H1 (cell line): ENCODE measurements around the gene RBP3. TPM values are rescaled to one million over a fixed set of nuclear protein-coding genes. Genes with fewer than 3 reads are reported as not detected.

Source experiments
- CTCF ChIA-PET: fragments of 300-600 bp; sonication (Branson Sonifier 250); formaldehyde crosslinking; loops from one replicate; lab custom pipeline; 2021; ENCODE audit not compliant: partially characterized antibody; lab: Charles Lee
- POLR2A ChIA-PET: fragments of 300-600 bp; sonication (Branson Sonifier 250); formaldehyde crosslinking; loops from one replicate; lab custom pipeline; 2021; ENCODE audit warnings: inconsistent platforms; ENCODE audit not compliant: partially characterized antibody; lab: Charles Lee
- DNase-seq, 2 experiments: peaks; one replicate each; pipeline versions ENCODE4 v3.0.0 to v3.0.0-alpha.2; 2010 to 2022; ENCODE audit warnings: low spot score in 2 of 2, low read depth in 1 of 2, mixed read lengths in 1 of 2
- FAIRE-seq: peaks from 2 replicates; lab custom pipeline; 2011; peaks lifted over from hg19 to GRCh38; lab: Jason Lieb, UNC
- H2AFZ ChIP-seq: 2 replicates; pipeline ENCODE4 v1.8.1; 2012; ENCODE audit warnings: low read length, inconsistent platforms
- H2AK5ac ChIP-seq: 2 replicates; pipeline ENCODE4 v1.6.1; 2013; ENCODE audit warnings: low read depth, low read length
- H2BK120ac ChIP-seq: replicated peaks from 2 replicates; pipeline ENCODE3; 2013; ENCODE audit warnings: low read depth, low read length, inconsistent platforms
- H2BK12ac ChIP-seq: 2 replicates; pipeline ENCODE4 v1.6.1; 2013; ENCODE audit warnings: low read depth, low read length
- H2BK15ac ChIP-seq: 2 replicates; pipeline ENCODE4 v1.6.1; 2013; ENCODE audit warnings: low read length
- H2BK20ac ChIP-seq: 2 replicates; pipeline ENCODE4 v1.6.1; 2013; ENCODE audit warnings: low read length
- H2BK5ac ChIP-seq: 2 replicates; pipeline ENCODE4 v1.6.1; 2013; ENCODE audit warnings: low read depth, low read length
- H3K14ac ChIP-seq: 2 replicates; pipeline ENCODE4 v1.6.1; 2013; ENCODE audit warnings: inconsistent platforms; ENCODE audit not compliant: insufficient read length
- H3K18ac ChIP-seq: 2 replicates; pipeline ENCODE4 v1.6.1; 2013; ENCODE audit warnings: low read length; ENCODE audit errors: extremely low read depth
- H3K23ac ChIP-seq: 2 replicates; pipeline ENCODE4 v1.6.1; 2013; ENCODE audit warnings: inconsistent platforms; ENCODE audit not compliant: insufficient read length
- H3K23me2 ChIP-seq: 2 replicates; pipeline ENCODE4 v1.6.1; 2013; ENCODE audit warnings: low read depth, low read length
- H3K27ac ChIP-seq: 2 replicates; pipeline ENCODE4 v1.6.1; 2011; ENCODE audit warnings: low read depth, low read length, inconsistent platforms
- H3K27me3 ChIP-seq, 4 experiments: replicated peaks in 1 of 4; 1 replicate in 1 of 4; 2 replicates in 3 of 4; pipeline versions ENCODE4 v1.6.1 to v1.8.1; 2011 to 2013; ENCODE audit warnings: low read length in 3 of 4, mild to moderate bottlenecking in 3 of 4, inconsistent platforms in 2 of 4, mixed read lengths in 2 of 4, moderate library complexity in 1 of 4; ENCODE audit not compliant: control insufficient read depth in 3 of 4, insufficient read depth in 3 of 4; ENCODE audit errors: extremely low read depth in 1 of 4
- H3K36me3 ChIP-seq, 4 experiments: 2 replicates each; pipeline versions ENCODE4 v1.6.1 to v1.8.1; 2011 to 2013; ENCODE audit warnings: mild to moderate bottlenecking in 4 of 4, low read length in 3 of 4, moderate library complexity in 2 of 4, control low read depth in 1 of 4, inconsistent platforms in 1 of 4; ENCODE audit not compliant: insufficient read depth in 4 of 4, control insufficient read depth in 2 of 4
- H3K4ac ChIP-seq: replicated peaks from 2 replicates; pipeline ENCODE3; 2013; ENCODE audit warnings: low read length, low read depth, mixed read lengths, inconsistent platforms; ENCODE audit not compliant: insufficient read length
- H3K4me1 ChIP-seq, 4 experiments: replicated peaks in 1 of 4; 1 replicate in 1 of 4; 2 replicates in 3 of 4; pipeline versions ENCODE4 v1.6.1 to v1.8.1; 2011 to 2013; ENCODE audit warnings: low read length in 3 of 4, inconsistent platforms in 2 of 4, mixed read lengths in 1 of 4; ENCODE audit not compliant: insufficient read depth in 4 of 4, control insufficient read depth in 3 of 4
- H3K4me2 ChIP-seq, 2 experiments: 2 replicates each; pipeline versions ENCODE4 v1.6.1 to v1.8.1; 2011 to 2013; ENCODE audit warnings: low read depth in 2 of 2, low read length in 2 of 2, control low read depth in 1 of 2, inconsistent platforms in 1 of 2, mild to moderate bottlenecking in 1 of 2; ENCODE audit not compliant: insufficient read depth in 1 of 2
- H3K4me3 ChIP-seq, 4 experiments: fragments of 200-600, 300-600 bp in 1 of 4; sonication (generic), shearing (Covaris generic), sonication (Bioruptor Twin) in 1 of 4; 2 replicates each; pipeline versions ENCODE4 v1.5.1 to v1.8.1; 2011 to 2016; ENCODE audit warnings: low read length in 4 of 4, low read depth in 3 of 4, control low read depth in 2 of 4, inconsistent platforms in 2 of 4, mild to moderate bottlenecking in 2 of 4, mixed read lengths in 1 of 4, moderate library complexity in 1 of 4; ENCODE audit not compliant: insufficient read depth in 2 of 4; ENCODE audit errors: extremely low read depth in 1 of 4
- H3K56ac ChIP-seq: replicated peaks from 2 replicates; pipeline ENCODE3; 2013; ENCODE audit warnings: low read depth, mild to moderate bottlenecking, mixed read lengths, low read length, inconsistent platforms; ENCODE audit not compliant: insufficient read length
- H3K79me1 ChIP-seq: 2 replicates; pipeline ENCODE4 v1.6.1; 2013; ENCODE audit warnings: low read depth, low read length, control low read depth
- H3K79me2 ChIP-seq, 2 experiments: 2 replicates each; pipeline versions ENCODE4 v1.6.1 to v1.8.1; 2012 to 2013; ENCODE audit warnings: low read length in 2 of 2, mild to moderate bottlenecking in 2 of 2, inconsistent platforms in 1 of 2; ENCODE audit not compliant: insufficient read depth in 2 of 2, control insufficient read depth in 1 of 2
- H3K9ac ChIP-seq, 4 experiments: replicated peaks in 1 of 4; 1 replicate in 1 of 4; 2 replicates in 3 of 4; pipeline versions ENCODE4 v1.6.1 to v1.8.1; 2011 to 2013; ENCODE audit warnings: low read depth in 3 of 4, low read length in 3 of 4, control low read depth in 2 of 4, mild to moderate bottlenecking in 2 of 4, moderate library complexity in 2 of 4, inconsistent platforms in 1 of 4; ENCODE audit errors: extremely low read depth in 1 of 4
- H3K9me3 ChIP-seq, 2 experiments: 2 replicates each; pipeline versions ENCODE4 v1.6.1 to v1.8.1; 2012 to 2013; ENCODE audit warnings: mild to moderate bottlenecking in 2 of 2, moderate library complexity in 2 of 2, control low read depth in 1 of 2, inconsistent platforms in 1 of 2, low read depth in 1 of 2, low read length in 1 of 2, mixed read lengths in 1 of 2; ENCODE audit not compliant: insufficient read depth in 2 of 2
- H4K20me1 ChIP-seq, 2 experiments: replicated peaks in 1 of 2; 2 replicates each; pipeline versions ENCODE3 to v1.8.1; 2011 to 2013; ENCODE audit warnings: inconsistent platforms in 2 of 2, low read length in 2 of 2, mild to moderate bottlenecking in 1 of 2; ENCODE audit not compliant: insufficient read depth in 2 of 2, control insufficient read depth in 1 of 2
- H4K5ac ChIP-seq: 2 replicates; pipeline ENCODE4 v1.6.1; 2013; ENCODE audit warnings: low read length, low read depth, mixed read lengths, inconsistent platforms; ENCODE audit not compliant: insufficient read length
- H4K8ac ChIP-seq: 2 replicates; pipeline ENCODE4 v1.8.0; 2013; ENCODE audit warnings: mild to moderate bottlenecking, moderate library complexity, low read length, inconsistent platforms; ENCODE audit not compliant: insufficient read depth; ENCODE audit errors: extremely low read depth
- H4K91ac ChIP-seq: replicated peaks from 2 replicates; pipeline ENCODE3; 2013; ENCODE audit warnings: low read length, mixed read lengths, inconsistent platforms; ENCODE audit not compliant: insufficient read length
- CBX8 ChIP-seq: fragments of 300-800, 300-1000 bp; sonication (generic); IDR thresholded peaks from 2 replicates; pipeline ENCODE4 v1.7.1; 2016; ENCODE audit warnings: low read depth, low read length, borderline replicate concordance
- CHD1 ChIP-seq: IDR thresholded peaks from 2 replicates; pipeline ENCODE4 v1.6.1; 2012; ENCODE audit warnings: low read depth, low read length, improper control_type of control experiment
- CTBP2 ChIP-seq: IDR thresholded peaks from 2 replicates; pipeline ENCODE4 v1.7.0; 2011; ENCODE audit warnings: borderline replicate concordance, mild to moderate bottlenecking, moderate library complexity, mixed read lengths, low read length; ENCODE audit not compliant: insufficient read depth, insufficient read length
- HDAC6 ChIP-seq: IDR thresholded peaks from one replicate; pipeline ENCODE4 v1.7.1; 2012; ENCODE audit warnings: low read depth, mild to moderate bottlenecking, inconsistent platforms, low read length, moderate library complexity
- JUND ChIP-seq: IDR thresholded peaks from 2 replicates; pipeline ENCODE4 v1.6.1; 2011; ENCODE audit warnings: mild to moderate bottlenecking, improper control_type of control experiment, low read length
- KDM1A ChIP-seq: fragments of 200-600, 300-600 bp; sonication (generic); IDR thresholded peaks from 2 replicates; pipeline ENCODE4 v1.7.1; 2016; ENCODE audit warnings: mild to moderate bottlenecking, low read length, borderline replicate concordance
- MAX ChIP-seq: IDR thresholded peaks from 2 replicates; pipeline ENCODE4 v1.6.1; 2012; ENCODE audit warnings: inconsistent platforms
- NRF1 ChIP-seq: IDR thresholded peaks from 2 replicates; pipeline ENCODE4 v1.6.1; 2011; ENCODE audit warnings: mild to moderate bottlenecking, low read depth, low read length, improper control_type of control experiment
- SIN3A ChIP-seq, 2 experiments: IDR thresholded peaks in 1 of 2; conservative IDR thresholded peaks in 1 of 2; 2 replicates each; pipeline ENCODE4 v1.6.1; 2011 to 2012; ENCODE audit warnings: low read length in 2 of 2, improper control_type of control experiment in 1 of 2, low read depth in 1 of 2, mild to moderate bottlenecking in 1 of 2
- SP1 ChIP-seq: IDR thresholded peaks from 2 replicates; pipeline ENCODE4 v1.6.1; 2011; ENCODE audit warnings: low read depth, low read length
- TAF1 ChIP-seq: IDR thresholded peaks from 2 replicates; pipeline ENCODE4 v1.6.1; 2011; ENCODE audit warnings: mild to moderate bottlenecking, low read depth, low read length
- USF2 ChIP-seq: IDR thresholded peaks from 2 replicates; pipeline ENCODE4 v1.6.1; 2011; ENCODE audit warnings: low read length, improper control_type of control experiment
- YY1 ChIP-seq: IDR thresholded peaks from 2 replicates; pipeline ENCODE4 v1.6.1; 2011; ENCODE audit warnings: low read depth, mild to moderate bottlenecking, low read length
- ZNF274 ChIP-seq: IDR thresholded peaks from 2 replicates; pipeline ENCODE4 v1.7.0; 2012; ENCODE audit warnings: low read length, borderline replicate concordance; ENCODE audit errors: extremely low read depth
- WGBS, 2 experiments: shearing (Covaris generic) in 1 of 2; methylation state at CpG; one replicate each; pipeline versions ENCODE4 v1.1.6 to v1.1.7; 2013 to 2015; ENCODE audit warnings: low lambda C conversion rate in 2 of 2, mixed read lengths in 2 of 2, inconsistent platforms in 1 of 2, low coverage in 1 of 2, missing lambda C conversion rate in 1 of 2; ENCODE audit not compliant: insufficient replicate concordance in 2 of 2, insufficient coverage in 1 of 2, insufficient read length in 1 of 2; ENCODE audit errors: extremely low coverage in 1 of 2, missing lambda C conversion rate in 1 of 2; 5-methylcytosine and 5-hydroxymethylcytosine counted together
- polyA plus RNA-seq, 7 experiments: library from polyadenylated mRNA; depleted of rRNA in 3 of 7; stranded (reverse) in 5 of 7; unstranded in 2 of 7; fragments of >200 nt in 5 of 7; fragments of 200-250 nt in 2 of 7; gene quantifications; 1 replicate in 5 of 7; 2 replicates in 1 of 7; 4 replicates in 1 of 7; pipeline versions ENCODE4 v1.2.1 to v1.2.3, GENCODE V29; 2011 to 2013; ENCODE audit warnings: missing spikeins in 2 of 7, mixed read lengths in 2 of 7
- total RNA-seq: library from RNA; stranded (reverse); fragmentation: NEBNext Ultra II Directional; extraction: Animal tissue kit (Norgen Biotek cat#: 25700); gene quantifications from 2 replicates; pipeline ENCODE4 v1.2.1, GENCODE V29; 2021

The RBP3 gene
- total and polyA plus RNA-seq, 2 of the 8 experiments (the other 6 are each of a cell fraction or from before 2014, with no cell fraction given) = not detected

GRCh38 chr10:47356708-47357107 lies 8.5 kb downstream of the RBP3 start:
- no peak for FAIRE-seq
- Histone ChIP-seq H3K18ac (no peak overlapping the region), H2BK15ac (no peak overlapping the region), H3K23ac (no peak overlapping the region), H3K14ac (no peak overlapping the region), H2BK5ac (no peak overlapping the region), H2BK120ac (no peak overlapping the region), H3K4me3 (no peak overlapping the region), H4K91ac (no peak overlapping the region), H4K20me1 (no peaks in the 10 kb centered on the region), H4K8ac (no peak overlapping the region), H3K4me2 (no peak overlapping the region), H2BK20ac (no peak overlapping the region), H3K27me3 (no peaks in the 10 kb centered on the region; a peak in 1 of 7 replicates), H3K9ac (no peak overlapping the region), H3K56ac (no peak overlapping the region), H2AFZ (no peak overlapping the region), H3K79me2 (no peaks in the 10 kb centered on the region), H3K79me1 (no peaks in the 10 kb centered on the region), H4K5ac (no peak overlapping the region), H3K36me3 (no peaks in the 10 kb centered on the region), H3K4ac (no peak overlapping the region), H3K23me2 (no peaks in the 10 kb centered on the region), H3K27ac (no peak overlapping the region), H2AK5ac (no peak overlapping the region), H3K4me1 (no peaks in the 10 kb centered on the region), H2BK12ac (no peak overlapping the region), H3K9me3 (no peaks in the 10 kb centered on the region)
- DNase-seq = no peak
- WGBS, 2 experiments = 90% methylated on average over 5 of the region's 5 CpGs; no CpG with 5 or more reads in 1 of the 2 experiments
- POLR2A ChIA-PET = no interaction called here
- CTCF ChIA-PET = no interaction called here
- TF ChIP-seq JUND (no peak), KDM1A (no peak), CHD1 (no peak), HDAC6 (no peak), SP1 (no peak), YY1 (no peak), TAF1 (no peak), CTBP2 (no peak), CBX8 (no peak), NRF1 (no peak), SIN3A (conservative IDR thresholded peaks at IDR 0.05 in 1 of 2, IDR thresholded peaks at IDR 0.05 in 1 of 2; ENCODE audit: low read depth in 1 of 2, low read length in 2 of 2) (no peak), MAX (no peak), ZNF274 (no peak), USF2 (no peak)
